BE2C (cell line): ENCODE measurements around the gene AMD1.
"Not testable (repeated sequence)": the region's sequence is repeated elsewhere in the genome, so short reads cannot be mapped to it uniquely, and the experiment has no call there.

Experiments
- DNase-seq: peaks from one replicate; pipeline ENCODE4 v3.0.0-alpha.2; 2020
- H3K27me3 ChIP-seq: fragments of 250-450 bp; sonication (Bioruptor Pico); 2 replicates; pipeline ENCODE4 v1.5.1; 2020; ENCODE audit warnings: mild to moderate bottlenecking
- H3K36me3 ChIP-seq: fragments of 250-450 bp; sonication (Bioruptor Pico); 2 replicates; pipeline ENCODE4 v1.5.1; 2020; ENCODE audit warnings: mild to moderate bottlenecking
- H3K4me1 ChIP-seq: fragments of 250-450 bp; sonication (Bioruptor Pico); 2 replicates; pipeline ENCODE4 v1.5.1; 2020
- H3K4me3 ChIP-seq: 2 replicates; pipeline ENCODE4 v1.5.1; 2011; ENCODE audit warnings: low read depth, low read length
- H3K9me3 ChIP-seq: fragments of 250-450 bp; sonication (Bioruptor Pico); 2 replicates; pipeline ENCODE4 v1.5.1; 2020
- CTCF ChIP-seq: IDR thresholded peaks from 2 replicates; pipeline ENCODE4 v1.5.1; 2012; ENCODE audit warnings: mild to moderate bottlenecking, low read depth, low read length

AMD1 gene

GRCh38 chr6:110890288-110890687 lies 15.7 kb downstream of the AMD1 start:
- DNase-seq, result no peak
- H3K36me3 ChIP-seq, result peaks cover 72% of the 10 kb centered on the region
- no peaks in the 10 kb centered on the region for H3K9me3 ChIP-seq
- H3K4me1 ChIP-seq, result no peaks in the 10 kb centered on the region
- no peak overlapping the region for H3K4me3 ChIP-seq
- H3K27me3 ChIP-seq, result no peaks in the 10 kb centered on the region
- TF ChIP-seq CTCF, result no peak

GRCh38 chr6:110895907-110896608 lies 21.5 kb downstream of the AMD1 start:
- H3K27me3 ChIP-seq, result no peaks in the 10 kb centered on the region
- H3K4me3 ChIP-seq, result no peak overlapping the region
- no peak for TF ChIP-seq CTCF
- H3K9me3 ChIP-seq, result no peaks in the 10 kb centered on the region
- peaks cover 72% of the 10 kb centered on the region for H3K36me3 ChIP-seq
- no peaks in the 10 kb centered on the region for H3K4me1 ChIP-seq
- DNase-seq, result no peak

- no peaks in the 10 kb centered on the region for H3K27me3 ChIP-seq
- no peaks in the 10 kb centered on the region for H3K4me1 ChIP-seq
- H3K9me3 ChIP-seq, result no peaks in the 10 kb centered on the region
- H3K4me3 ChIP-seq, result no peak overlapping the region
- H3K36me3 ChIP-seq, result peaks cover 61% of the 10 kb centered on the region
- no peak for DNase-seq
- no peak for TF ChIP-seq CTCF
Observed at GRCh38 chr6:110897433-110897832, 22.8 kb downstream of the AMD1 start.

- H3K4me3 ChIP-seq, result no peak overlapping the region
- DNase-seq, result no peak
- H3K36me3 ChIP-seq, result peaks cover 54% of the 10 kb centered on the region
- no peak for TF ChIP-seq CTCF
- H3K4me1 ChIP-seq, result no peaks in the 10 kb centered on the region
- no peaks in the 10 kb centered on the region for H3K27me3 ChIP-seq
- no peaks in the 10 kb centered on the region for H3K9me3 ChIP-seq
Observed at GRCh38 chr6:110898111-110898510, 23.5 kb downstream of the AMD1 start.

GRCh38 chr6:110900028-110900598 lies 25.5 kb downstream of the AMD1 start:
- Histone ChIP-seq H3K27me3 (no peaks in the 10 kb centered on the region), H3K4me1 (no peaks in the 10 kb centered on the region), H3K9me3 (peaks cover 5% of the 10 kb centered on the region), H3K36me3 (peaks cover 36% of the 10 kb centered on the region), H3K4me3 (no peak overlapping the region)
- DNase-seq, result no peak
- no peak for TF ChIP-seq CTCF

GRCh38 chr6:110901601-110902000 lies 27.0 kb downstream of the AMD1 start:
- H3K4me3 ChIP-seq, DNase-seq, H3K27me3 ChIP-seq, H3K9me3 ChIP-seq, H3K4me1 ChIP-seq: not testable (repeated sequence)
- peaks cover 21% of the 10 kb centered on the region for H3K36me3 ChIP-seq
